Activated B cell treated with CpG ODN at 0.5 μM for 24 hours (primary cell): ENCODE data around the gene CAMTA1. TPM values are rescaled to one million over a fixed set of nuclear protein-coding genes. Genes with fewer than 3 reads are reported as not detected.

Experiments used
- ATAC-seq: fragments of 200-7000 bp; cut with Tn5 transposase; one replicate; pipeline ENCODE4 v1.10.0; 2021; ENCODE audit warnings: low read depth, mild to moderate bottlenecking, moderate library complexity
- CTCF ChIA-PET: fragments of 350-600 bp; sonication (Branson Sonifier 250); formaldehyde crosslinking; loops from one replicate; lab custom pipeline; 2021; ENCODE audit warnings: antibody characterized with exemption; lab: Charles Lee
- POLR2A ChIA-PET: fragments of 350-600 bp; sonication (Branson Sonifier 250); formaldehyde crosslinking; loops from one replicate; lab custom pipeline; 2021; ENCODE audit warnings: antibody characterized with exemption; lab: Charles Lee
- DNase-seq: peaks from one replicate; pipeline ENCODE4 v3.0.0; 2022
- H3K27ac Mint-ChIP-seq: one replicate; pipeline ENCODE4 v1.8.0; 2020; ENCODE audit warnings: mixed read lengths
- H3K27me3 Mint-ChIP-seq: one replicate; pipeline ENCODE4 v1.8.0; 2021; ENCODE audit warnings: mixed read lengths
- H3K36me3 Mint-ChIP-seq: one replicate; pipeline ENCODE4 v1.8.0; 2021; ENCODE audit warnings: low read depth, mixed read lengths
- H3K4me1 Mint-ChIP-seq: one replicate; pipeline ENCODE4 v1.8.0; 2021; ENCODE audit warnings: mixed read lengths
- H3K4me3 Mint-ChIP-seq: one replicate; pipeline ENCODE4 v1.8.0; 2020; ENCODE audit warnings: mild to moderate bottlenecking, mixed read lengths
- H3K9me3 Mint-ChIP-seq: one replicate; pipeline ENCODE4 v1.8.0; 2020; ENCODE audit warnings: mixed read lengths
- CTCF ChIP-seq: fragments of 200-600 bp; IDR thresholded peaks from one replicate; pipeline ENCODE4 v1.8.0; 2022; ENCODE audit warnings: antibody characterized with exemption, mild to moderate bottlenecking
- intact Hi-C: fragments of 100-400 bp; cut with micrococcal nuclease; formaldehyde crosslinking; loops from one replicate; pipeline ENCODE4 v1.15.1; 2024
- total RNA-seq: library from RNA; stranded (reverse); gene quantifications from 2 replicates; pipeline ENCODE4 v1.2.3, GENCODE V29; 2022

Gene CAMTA1
- total RNA-seq, 1 donor from 2014 or later: 49.8 TPM

- no peak for DNase-seq
- no peak for ATAC-seq
- Mint-ChIP-seq H3K27me3 (no peaks in the 10 kb centered on the region), H3K4me3 (no peak overlapping the region), H3K27ac (no peak overlapping the region), H3K4me1 (peaks cover 27% of the 10 kb centered on the region), H3K9me3 (no peaks in the 10 kb centered on the region), H3K36me3 (peaks cover 37% of the 10 kb centered on the region)
- TF ChIP-seq CTCF: no peak
- ChIA-PET CTCF (no interaction called here), POLR2A (no interaction called here)
- intact Hi-C loops: loop anchor here (1.0 to 10.0 kb wide), 2 partner anchors 96 to 851 kb away; no protein-coding TSS in a partner anchor
Observed at GRCh38 chr1:6794164-6794563, 8.9 kb downstream of the CAMTA1 start.

- ChIA-PET POLR2A (interaction anchor here (0.6 to 1.2 kb wide), 2 partner anchors 10 to 25 kb away, joined by 5 to 7 read pairs; partner anchors contain the start of gene CAMTA1), CTCF (interaction anchor here (1.2 kb wide), 3 partner anchors 18 to 275 kb away, joined by 3 to 5 read pairs (median 3); no protein-coding TSS in a partner anchor)
- DNase-seq (no peak), ATAC-seq (no peak)
- Mint-ChIP-seq H3K9me3 (no peaks in the 10 kb centered on the region), H3K4me1 (peaks cover 20% of the 10 kb centered on the region), H3K27ac (no peak overlapping the region), H3K36me3 (peaks cover 37% of the 10 kb centered on the region), H3K4me3 (no peak overlapping the region), H3K27me3 (no peaks in the 10 kb centered on the region)
- TF ChIP-seq CTCF: no peak
- intact Hi-C loops: loop anchor here (10.0 kb wide), 1 partner anchor 850 kb away; no protein-coding TSS in a partner anchor
Observed at GRCh38 chr1:6795203-6795602, 9.9 kb downstream of the CAMTA1 start.

GRCh38 chr1:6795661-6796060 is 10.4 kb downstream of the CAMTA1 start:
- H3K36me3 Mint-ChIP-seq: peaks cover 37% of the 10 kb centered on the region
- no peak for TF ChIP-seq CTCF
- intact Hi-C loops: loop anchor here (10.0 kb wide), 1 partner anchor 849 kb away; no protein-coding TSS in a partner anchor
- ChIA-PET POLR2A (interaction anchor here (1.2 kb wide), 1 partner anchor 11 kb away, joined by 7 read pairs; the partner anchor contains the start of gene CAMTA1), CTCF (interaction anchor here (1.2 kb wide), 3 partner anchors 18 to 274 kb away, joined by 3 to 5 read pairs (median 3); no protein-coding TSS in a partner anchor)
- peaks cover 21% of the 10 kb centered on the region for H3K4me1 Mint-ChIP-seq
- no peak overlapping the region for H3K4me3 Mint-ChIP-seq
- H3K9me3 Mint-ChIP-seq: no peaks in the 10 kb centered on the region
- H3K27ac Mint-ChIP-seq: no peak overlapping the region
- ATAC-seq: no peak
- DNase-seq: no peak
- H3K27me3 Mint-ChIP-seq: no peaks in the 10 kb centered on the region

GRCh38 chr1:6796095-6796494 is 10.8 kb downstream of the CAMTA1 start:
- ATAC-seq (no peak), DNase-seq (no peak)
- Mint-ChIP-seq H3K27me3 (no peaks in the 10 kb centered on the region), H3K27ac (no peak overlapping the region), H3K4me3 (no peak overlapping the region), H3K4me1 (peaks cover 22% of the 10 kb centered on the region), H3K36me3 (peaks cover 34% of the 10 kb centered on the region), H3K9me3 (no peaks in the 10 kb centered on the region)
- CTCF ChIA-PET: interaction anchor here (1.2 kb wide), 2 partner anchors 19 to 95 kb away, joined by 3 to 4 read pairs; no protein-coding TSS in a partner anchor
- intact Hi-C loops: loop anchor here (10.0 kb wide), 1 partner anchor 849 kb away; no protein-coding TSS in a partner anchor
- TF ChIP-seq CTCF: no peak
- POLR2A ChIA-PET: no interaction called here

GRCh38 chr1:6799499-6799898 is 14.2 kb downstream of the CAMTA1 start:
- no peak for TF ChIP-seq CTCF
- CTCF ChIA-PET: no interaction called here
- no peak overlapping the region for H3K27ac Mint-ChIP-seq
- no peaks in the 10 kb centered on the region for H3K9me3 Mint-ChIP-seq
- intact Hi-C loops: loop anchor here (10.0 kb wide), 1 partner anchor 845 kb away; no protein-coding TSS in a partner anchor
- DNase-seq (no peak), ATAC-seq (no peak)
- H3K36me3 Mint-ChIP-seq: peaks cover 15% of the 10 kb centered on the region
- peaks cover 31% of the 10 kb centered on the region for H3K4me1 Mint-ChIP-seq
- H3K27me3 Mint-ChIP-seq: no peaks in the 10 kb centered on the region
- POLR2A ChIA-PET: no interaction called here
- no peak overlapping the region for H3K4me3 Mint-ChIP-seq
